ENCODE measurements around the gene FCMR. TPM values are rescaled to one million over a fixed set of nuclear protein-coding genes. Genes with fewer than 3 reads are reported as not detected.

FCMR gene
- total RNA-seq, 1 donor from 2014 or later: 0.58 TPM

DNA sequence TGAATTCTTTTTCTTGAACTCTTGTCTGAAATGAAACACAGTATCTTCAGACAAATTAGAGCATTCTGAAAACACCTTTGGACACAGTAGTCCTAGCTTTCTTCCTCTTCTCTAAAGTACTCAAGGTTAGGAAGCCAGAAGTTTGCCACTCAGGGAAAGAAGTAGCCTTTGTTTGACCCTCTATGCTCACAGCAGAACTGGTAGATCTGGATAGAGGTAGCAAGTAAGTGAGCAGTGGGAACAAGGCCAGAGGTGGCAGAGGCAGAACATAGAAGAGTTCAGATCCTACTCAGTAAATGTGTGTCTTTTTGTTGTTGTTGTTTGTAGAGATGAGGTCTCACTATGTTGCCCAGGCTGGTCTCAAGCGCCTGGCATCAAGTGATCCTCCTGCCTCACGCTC is 31.9 kb upstream of the FCMR start:
- no peaks in the 10 kb centered on the region for H3K27me3 Mint-ChIP-seq
- no peak overlapping the region for H3K4me3 Mint-ChIP-seq
- H3K27ac Mint-ChIP-seq: no peak overlapping the region
- no peaks in the 10 kb centered on the region for H3K9me3 Mint-ChIP-seq
- H3K36me3 Mint-ChIP-seq: no peaks in the 10 kb centered on the region
- H3K4me1 Mint-ChIP-seq (ENCODE audit: unreplicated experiment): peaks cover 46% of the 10 kb centered on the region
- DNase-seq (ENCODE audit: extremely low spot score, unreplicated experiment): no peak
- no peak for TF ChIP-seq CTCF (conservative IDR thresholded peaks at IDR 0.05)

GRCh38 chr1:206953126-206953525 is 31.4 kb upstream of the FCMR start:
- Mint-ChIP-seq H3K27me3 (peaks cover under 1% of the 10 kb centered on the region), H3K4me1 (ENCODE audit: unreplicated experiment) (peaks cover 47% of the 10 kb centered on the region), H3K4me3 (no peak overlapping the region), H3K36me3 (no peaks in the 10 kb centered on the region), H3K27ac (no peak overlapping the region), H3K9me3 (no peaks in the 10 kb centered on the region)
- no peak for TF ChIP-seq CTCF (conservative IDR thresholded peaks at IDR 0.05)
- no peak for DNase-seq (ENCODE audit: extremely low spot score, unreplicated experiment)

DNA sequence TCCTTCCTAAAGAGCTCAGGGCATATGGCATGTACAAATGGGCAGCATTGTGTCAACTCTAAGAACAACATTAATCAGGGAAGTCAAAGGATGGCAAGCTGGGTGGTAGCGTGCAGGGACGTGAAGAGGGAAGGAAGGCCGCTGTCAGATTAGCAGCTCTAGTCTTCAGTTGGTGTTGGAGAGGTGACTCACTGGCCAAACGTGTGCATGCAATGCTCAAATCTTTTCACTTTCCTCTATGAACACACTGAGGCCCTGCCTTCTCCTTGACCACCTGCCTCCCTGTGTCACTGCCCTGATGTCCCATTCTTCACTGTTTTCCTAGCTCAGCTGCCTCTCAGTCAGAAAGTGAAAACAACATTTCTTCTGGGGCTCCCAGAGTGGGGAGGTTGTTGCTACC is 30.4 kb upstream of the FCMR start:
- Mint-ChIP-seq H3K4me3 (no peak overlapping the region), H3K27ac (peak overlapping the region; percentile 44), H3K27me3 (peaks cover 6% of the 10 kb centered on the region), H3K4me1 (ENCODE audit: unreplicated experiment) (peaks cover 48% of the 10 kb centered on the region), H3K9me3 (no peaks in the 10 kb centered on the region), H3K36me3 (no peaks in the 10 kb centered on the region)
- TF ChIP-seq CTCF (conservative IDR thresholded peaks at IDR 0.05): no peak
- DNase-seq (ENCODE audit: extremely low spot score, unreplicated experiment): no peak

DNA sequence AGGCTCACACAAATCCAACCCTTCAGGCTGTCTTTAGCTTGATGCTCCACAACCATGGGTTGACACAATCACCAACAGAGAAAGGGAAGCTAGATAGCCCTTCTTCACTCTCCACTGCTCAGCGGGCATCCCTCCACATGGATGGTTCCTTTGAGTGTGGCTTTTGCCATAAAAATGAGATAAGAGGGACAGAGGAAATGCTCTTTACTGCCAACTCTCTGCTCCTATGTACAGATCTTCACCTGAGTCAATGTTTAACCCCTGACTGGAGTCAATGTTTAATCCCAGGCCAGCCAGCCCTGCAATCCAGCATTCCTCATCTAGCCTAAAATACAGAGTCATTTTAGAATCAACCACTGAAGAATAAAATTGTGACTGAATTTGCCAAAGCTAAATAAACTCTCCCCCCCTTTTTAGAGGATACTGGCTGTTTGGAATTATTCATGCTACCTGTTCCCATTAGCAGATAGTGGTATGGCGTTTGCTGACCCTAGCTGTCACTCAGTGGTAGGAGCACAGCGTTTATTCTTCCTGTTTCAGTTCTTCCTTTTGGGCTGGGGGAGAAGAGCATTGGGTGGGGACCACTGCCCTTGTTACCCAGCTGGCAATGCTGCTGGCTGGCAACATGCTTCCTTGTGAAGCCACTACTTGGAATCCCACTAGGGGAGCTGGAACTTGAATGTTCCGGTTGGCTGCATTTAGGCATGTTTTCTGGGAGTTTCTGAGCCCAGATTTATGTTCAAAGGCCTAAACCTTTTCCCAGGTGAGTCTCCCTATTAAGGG is 29.8 kb upstream of the FCMR start:
- no peak for TF ChIP-seq CTCF (conservative IDR thresholded peaks at IDR 0.05)
- Mint-ChIP-seq H3K27ac (peak overlapping the region; percentile 44), H3K9me3 (no peaks in the 10 kb centered on the region), H3K4me1 (ENCODE audit: unreplicated experiment) (peaks cover 46% of the 10 kb centered on the region), H3K27me3 (peaks cover 11% of the 10 kb centered on the region), H3K36me3 (no peaks in the 10 kb centered on the region), H3K4me3 (no peak overlapping the region)
- no peak for DNase-seq (ENCODE audit: extremely low spot score, unreplicated experiment)

- Mint-ChIP-seq H3K27me3 (peaks cover 24% of the 10 kb centered on the region), H3K9me3 (no peaks in the 10 kb centered on the region), H3K27ac (no peak overlapping the region), H3K4me3 (no peak overlapping the region), H3K4me1 (ENCODE audit: unreplicated experiment) (peaks cover 29% of the 10 kb centered on the region), H3K36me3 (no peaks in the 10 kb centered on the region)
- no peak for TF ChIP-seq CTCF (conservative IDR thresholded peaks at IDR 0.05)
- DNase-seq (ENCODE audit: extremely low spot score, unreplicated experiment): no peak
Measured at GRCh38 chr1:206949641-206950040, 27.9 kb upstream of the FCMR start.
